WTC11 (cell line): Measurements from ENCODE around the gene AKAP6. TPM values are rescaled to one million over a fixed set of nuclear protein-coding genes. Genes with fewer than 3 reads are reported as not detected.

ENCODE experiments used
- ATAC-seq: fragments of 200-7000 bp; cut with Tn5 transposase; 2 replicates; pipeline ENCODE4 v1.10.0; 2021; ENCODE audit warnings: mild to moderate bottlenecking, moderate library complexity
- CTCF ChIA-PET: fragments of 300-600 bp; sonication (Branson Sonifier 250); formaldehyde crosslinking; loops from one replicate; lab custom pipeline; 2021; ENCODE audit warnings: antibody characterized with exemption; lab: Charles Lee
- POLR2A ChIA-PET: fragments of 350-600 bp; sonication (Branson Sonifier 250); formaldehyde crosslinking; loops from one replicate; lab custom pipeline; 2021; ENCODE audit warnings: antibody characterized with exemption; lab: Charles Lee
- DNase-seq: peaks from one replicate; pipeline ENCODE4 v3.0.0; 2021; ENCODE audit warnings: low spot score
- H3K27ac Mint-ChIP-seq: 2 replicates; pipeline ENCODE4 v1.8.0; 2021; ENCODE audit warnings: mixed read lengths
- H3K27me3 Mint-ChIP-seq: 2 replicates; pipeline ENCODE4 v1.8.0; 2021; ENCODE audit warnings: low read depth, mild to moderate bottlenecking, moderate library complexity, mixed read lengths
- H3K36me3 Mint-ChIP-seq: 2 replicates; pipeline ENCODE4 v1.8.0; 2021; ENCODE audit warnings: mixed read lengths
- H3K4me1 Mint-ChIP-seq: 2 replicates; pipeline ENCODE4 v1.8.0; 2022; ENCODE audit warnings: mixed read lengths
- H3K4me3 Mint-ChIP-seq: 2 replicates; pipeline ENCODE4 v1.8.0; 2021; ENCODE audit warnings: mild to moderate bottlenecking, moderate library complexity, mixed read lengths
- H3K9me3 Mint-ChIP-seq: 2 replicates; pipeline ENCODE4 v1.8.0; 2021; ENCODE audit warnings: mixed read lengths
- CBFB ChIP-seq: sonication (generic); formaldehyde crosslinking; IDR thresholded peaks from 2 replicates; pipeline ENCODE4 v1.8.1; 2022; ENCODE audit warnings: mild to moderate bottlenecking, low read depth, missing genetic modification reagents
- GABPB1 ChIP-seq: sonication (generic); formaldehyde crosslinking; IDR thresholded peaks from 2 replicates; pipeline ENCODE4 v1.8.1; 2023; ENCODE audit warnings: mild to moderate bottlenecking, missing genetic modification reagents
- GTF2I ChIP-seq: fragments of 250-450 bp; sonication (Bioruptor Pico); conservative IDR thresholded peaks from 2 replicates; pipeline ENCODE4 v1.4.0; 2021; ENCODE audit warnings: mild to moderate bottlenecking
- NR2C2 ChIP-seq: sonication (generic); formaldehyde crosslinking; IDR thresholded peaks from 2 replicates; pipeline ENCODE4 v1.8.0; 2022; ENCODE audit warnings: mild to moderate bottlenecking, missing genetic modification reagents
- OVOL2 ChIP-seq: fragments of 250-450 bp; sonication (Bioruptor Pico); IDR thresholded peaks from 2 replicates; pipeline ENCODE4 v1.9.0; 2021; ENCODE audit warnings: mild to moderate bottlenecking, borderline replicate concordance
- RORB ChIP-seq: fragments of 250-450 bp; sonication (Bioruptor Pico); IDR thresholded peaks from 2 replicates; pipeline ENCODE4 v1.9.0; 2021; ENCODE audit warnings: mild to moderate bottlenecking
- SMAD4 ChIP-seq: sonication (generic); formaldehyde crosslinking; IDR thresholded peaks from 2 replicates; pipeline ENCODE4 v1.8.0; 2022; ENCODE audit warnings: mild to moderate bottlenecking, missing genetic modification reagents
- TEAD1 ChIP-seq: sonication (generic); formaldehyde crosslinking; IDR thresholded peaks from 2 replicates; pipeline ENCODE4 v1.8.0; 2022; ENCODE audit warnings: mild to moderate bottlenecking, missing genetic modification reagents
- TEAD4 ChIP-seq: sonication (generic); formaldehyde crosslinking; IDR thresholded peaks from 2 replicates; pipeline ENCODE4 v1.8.0; 2022; ENCODE audit warnings: mild to moderate bottlenecking, missing genetic modification reagents
- ZNF138 ChIP-seq: sonication (generic); formaldehyde crosslinking; conservative IDR thresholded peaks from 2 replicates; pipeline ENCODE4 v1.8.1; 2022; ENCODE audit warnings: mild to moderate bottlenecking, moderate library complexity, missing genetic modification reagents
- ZNF263 ChIP-seq: sonication (generic); formaldehyde crosslinking; IDR thresholded peaks from 2 replicates; pipeline ENCODE4 v1.8.1; 2022; ENCODE audit warnings: low read depth, mild to moderate bottlenecking, moderate library complexity, missing genetic modification reagents
- ZNF317 ChIP-seq: sonication (generic); formaldehyde crosslinking; IDR thresholded peaks from 2 replicates; pipeline ENCODE4 v1.8.1; 2023; ENCODE audit warnings: low read depth, mild to moderate bottlenecking, moderate library complexity, missing genetic modification reagents, borderline replicate concordance
- total RNA-seq: library from RNA; stranded (reverse); gene quantifications from 3 replicates; pipeline ENCODE4 v1.2.3, GENCODE V29; 2021
- TF ChIP-seq, protein P1 (sequence below): sonication (generic); formaldehyde crosslinking; IDR thresholded peaks from 2 replicates; pipeline ENCODE4 v1.8.1; 2022; ENCODE audit warnings: mild to moderate bottlenecking, moderate library complexity, missing genetic modification reagents
- TF ChIP-seq, protein P2 (sequence below): sonication (generic); formaldehyde crosslinking; IDR thresholded peaks from 2 replicates; pipeline ENCODE4 v1.8.1; 2023; ENCODE audit warnings: mild to moderate bottlenecking, moderate library complexity, missing genetic modification reagents
- TF ChIP-seq, protein P3 (sequence below): sonication (generic); formaldehyde crosslinking; IDR thresholded peaks from 2 replicates; pipeline ENCODE4 v1.8.0; 2022; ENCODE audit warnings: missing genetic modification reagents
- TF ChIP-seq, protein P4 (sequence below): sonication (generic); formaldehyde crosslinking; IDR thresholded peaks from 2 replicates; pipeline ENCODE4 v1.8.1; 2022; ENCODE audit warnings: low read depth, mild to moderate bottlenecking, moderate library complexity, missing genetic modification reagents, borderline replicate concordance

Gene AKAP6
- total RNA-seq, 1 experiment from 2014 or later = 0.63 TPM

DNA sequence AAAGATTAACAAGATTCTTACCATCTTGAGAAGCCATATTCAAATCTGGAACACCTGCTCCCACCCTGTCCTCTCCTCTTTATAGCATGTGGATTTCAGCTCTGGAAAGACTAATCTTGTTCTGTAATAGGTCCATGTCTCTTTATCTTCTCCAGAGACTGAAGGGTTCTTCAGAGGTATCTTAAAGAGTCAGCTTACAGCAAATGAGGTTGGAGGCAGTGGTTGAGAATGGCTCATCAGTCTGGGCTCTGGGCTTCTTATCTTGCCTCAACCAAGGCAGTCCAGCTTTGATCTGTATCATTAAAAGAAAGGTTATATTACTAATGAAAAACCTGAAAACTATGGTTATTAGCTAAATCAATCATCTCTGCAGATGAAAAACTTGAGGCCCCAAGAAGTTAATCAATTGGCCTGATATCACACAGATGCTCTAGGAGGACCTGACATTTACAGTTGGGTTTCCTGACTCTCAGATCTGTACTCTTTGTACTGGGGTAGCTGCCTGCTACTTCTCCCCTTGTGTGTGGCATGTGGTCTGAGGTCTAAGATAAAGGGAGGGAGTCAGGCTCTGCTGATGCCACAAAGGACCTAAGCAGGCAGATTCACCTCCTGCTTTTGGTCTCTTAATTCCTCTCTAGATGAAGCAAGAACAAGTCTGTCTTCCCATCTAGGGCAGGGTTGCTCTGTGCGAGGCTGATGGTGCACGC, 1.7 kb upstream of the AKAP6 start:
- peaks cover 5% of the 10 kb centered on the region for H3K4me1 Mint-ChIP-seq
- H3K36me3 Mint-ChIP-seq = no peaks in the 10 kb centered on the region
- no peaks in the 10 kb centered on the region; the same call in 1 of the 2 replicates for H3K27me3 Mint-ChIP-seq
- no peak overlapping the region for H3K4me3 Mint-ChIP-seq
- peaks cover 3% of the 10 kb centered on the region for H3K9me3 Mint-ChIP-seq
- no peak overlapping the region for H3K27ac Mint-ChIP-seq
- DNase-seq (no peak), ATAC-seq (no peak)
- POLR2A ChIA-PET = no interaction called here
- TF ChIP-seq, protein P1, sequence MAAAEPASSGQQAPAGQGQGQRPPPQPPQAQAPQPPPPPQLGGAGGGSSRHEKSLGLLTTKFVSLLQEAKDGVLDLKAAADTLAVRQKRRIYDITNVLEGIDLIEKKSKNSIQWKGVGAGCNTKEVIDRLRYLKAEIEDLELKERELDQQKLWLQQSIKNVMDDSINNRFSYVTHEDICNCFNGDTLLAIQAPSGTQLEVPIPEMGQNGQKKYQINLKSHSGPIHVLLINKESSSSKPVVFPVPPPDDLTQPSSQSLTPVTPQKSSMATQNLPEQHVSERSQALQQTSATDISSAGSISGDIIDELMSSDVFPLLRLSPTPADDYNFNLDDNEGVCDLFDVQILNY (CRISPR knock-in tag) = no peak
- no peak for TF ChIP-seq TEAD1 (CRISPR knock-in tag)
- no peak for TF ChIP-seq ZNF317 (CRISPR knock-in tag)
- TF ChIP-seq GABPB1 = no peak
- TF ChIP-seq ZNF263 (CRISPR knock-in tag) = no peak
- no peak for TF ChIP-seq OVOL2 (CRISPR knock-in tag)
- TF ChIP-seq, protein P2, sequence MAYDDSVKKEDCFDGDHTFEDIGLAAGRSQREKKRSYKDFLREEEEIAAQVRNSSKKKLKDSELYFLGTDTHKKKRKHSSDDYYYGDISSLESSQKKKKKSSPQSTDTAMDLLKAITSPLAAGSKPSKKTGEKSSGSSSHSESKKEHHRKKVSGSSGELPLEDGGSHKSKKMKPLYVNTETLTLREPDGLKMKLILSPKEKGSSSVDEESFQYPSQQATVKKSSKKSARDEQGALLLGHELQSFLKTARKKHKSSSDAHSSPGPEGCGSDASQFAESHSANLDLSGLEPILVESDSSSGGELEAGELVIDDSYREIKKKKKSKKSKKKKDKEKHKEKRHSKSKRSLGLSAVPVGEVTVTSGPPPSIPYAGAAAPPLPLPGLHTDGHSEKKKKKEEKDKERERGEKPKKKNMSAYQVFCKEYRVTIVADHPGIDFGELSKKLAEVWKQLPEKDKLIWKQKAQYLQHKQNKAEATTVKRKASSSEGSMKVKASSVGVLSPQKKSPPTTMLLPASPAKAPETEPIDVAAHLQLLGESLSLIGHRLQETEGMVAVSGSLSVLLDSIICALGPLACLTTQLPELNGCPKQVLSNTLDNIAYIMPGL (CRISPR knock-in tag) = no peak
- TF ChIP-seq NR2C2 (CRISPR knock-in tag) = no peak
- TF ChIP-seq, protein P3, sequence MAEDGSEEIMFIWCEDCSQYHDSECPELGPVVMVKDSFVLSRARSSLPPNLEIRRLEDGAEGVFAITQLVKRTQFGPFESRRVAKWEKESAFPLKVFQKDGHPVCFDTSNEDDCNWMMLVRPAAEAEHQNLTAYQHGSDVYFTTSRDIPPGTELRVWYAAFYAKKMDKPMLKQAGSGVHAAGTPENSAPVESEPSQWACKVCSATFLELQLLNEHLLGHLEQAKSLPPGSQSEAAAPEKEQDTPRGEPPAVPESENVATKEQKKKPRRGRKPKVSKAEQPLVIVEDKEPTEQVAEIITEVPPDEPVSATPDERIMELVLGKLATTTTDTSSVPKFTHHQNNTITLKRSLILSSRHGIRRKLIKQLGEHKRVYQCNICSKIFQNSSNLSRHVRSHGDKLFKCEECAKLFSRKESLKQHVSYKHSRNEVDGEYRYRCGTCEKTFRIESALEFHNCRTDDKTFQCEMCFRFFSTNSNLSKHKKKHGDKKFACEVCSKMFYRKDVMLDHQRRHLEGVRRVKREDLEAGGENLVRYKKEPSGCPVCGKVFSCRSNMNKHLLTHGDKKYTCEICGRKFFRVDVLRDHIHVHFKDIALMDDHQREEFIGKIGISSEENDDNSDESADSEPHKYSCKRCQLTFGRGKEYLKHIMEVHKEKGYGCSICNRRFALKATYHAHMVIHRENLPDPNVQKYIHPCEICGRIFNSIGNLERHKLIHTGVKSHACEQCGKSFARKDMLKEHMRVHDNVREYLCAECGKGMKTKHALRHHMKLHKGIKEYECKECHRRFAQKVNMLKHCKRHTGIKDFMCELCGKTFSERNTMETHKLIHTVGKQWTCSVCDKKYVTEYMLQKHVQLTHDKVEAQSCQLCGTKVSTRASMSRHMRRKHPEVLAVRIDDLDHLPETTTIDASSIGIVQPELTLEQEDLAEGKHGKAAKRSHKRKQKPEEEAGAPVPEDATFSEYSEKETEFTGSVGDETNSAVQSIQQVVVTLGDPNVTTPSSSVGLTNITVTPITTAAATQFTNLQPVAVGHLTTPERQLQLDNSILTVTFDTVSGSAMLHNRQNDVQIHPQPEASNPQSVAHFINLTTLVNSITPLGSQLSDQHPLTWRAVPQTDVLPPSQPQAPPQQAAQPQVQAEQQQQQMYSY (CRISPR knock-in tag) = no peak
- TF ChIP-seq GTF2I (CRISPR knock-in tag) = no peak
- CTCF ChIA-PET = interaction anchor here (1.0 kb wide), 1 partner anchor 56 kb away, joined by 3 read pairs; no protein-coding TSS in a partner anchor

DNA sequence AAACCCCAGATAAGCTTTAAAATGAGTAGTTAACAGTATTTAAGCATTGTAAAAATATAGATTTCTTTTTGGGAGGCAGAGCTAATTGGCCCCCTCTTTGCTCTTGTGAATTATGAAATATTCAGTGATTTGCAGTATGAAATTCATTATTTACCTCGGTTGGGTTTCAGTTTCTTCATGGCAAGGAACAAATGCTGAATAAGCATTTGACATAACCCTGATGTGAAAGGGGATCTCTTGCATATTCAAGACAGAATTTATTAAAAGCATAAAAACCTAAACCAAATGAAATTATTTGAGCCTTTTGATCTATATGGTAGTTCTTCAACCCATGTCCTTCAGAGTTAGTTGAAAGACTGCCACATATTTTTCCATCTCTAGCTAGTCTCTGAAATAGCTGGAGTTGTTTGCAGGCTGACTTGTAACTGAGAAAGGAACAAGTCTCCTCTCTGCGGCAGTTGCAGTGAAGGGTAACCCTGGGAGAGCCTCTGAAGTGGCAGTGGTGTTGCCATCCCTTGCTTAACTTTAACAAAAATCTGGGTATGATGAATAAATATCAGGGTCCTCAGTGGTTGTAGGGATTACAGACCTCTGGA, 690 bp downstream of the AKAP6 start:
- peaks cover 3% of the 10 kb centered on the region for H3K9me3 Mint-ChIP-seq
- H3K36me3 Mint-ChIP-seq = no peaks in the 10 kb centered on the region
- ATAC-seq (no peak), DNase-seq (no peak)
- H3K4me3 Mint-ChIP-seq = no peak overlapping the region
- H3K27ac Mint-ChIP-seq = no peak overlapping the region
- ChIA-PET POLR2A (interaction anchor here (0.6 kb wide), 1 partner anchor 29 kb away, joined by 3 read pairs; no protein-coding TSS in a partner anchor), CTCF (no interaction called here)
- no peaks in the 10 kb centered on the region; the same call in 1 of the 2 replicates for H3K27me3 Mint-ChIP-seq
- peaks cover 5% of the 10 kb centered on the region for H3K4me1 Mint-ChIP-seq
- TF ChIP-seq TEAD4 = no peak
- TF ChIP-seq ZNF138 (CRISPR knock-in tag) = no peak
- no peak for TF ChIP-seq CBFB
- TF ChIP-seq, protein P4, sequence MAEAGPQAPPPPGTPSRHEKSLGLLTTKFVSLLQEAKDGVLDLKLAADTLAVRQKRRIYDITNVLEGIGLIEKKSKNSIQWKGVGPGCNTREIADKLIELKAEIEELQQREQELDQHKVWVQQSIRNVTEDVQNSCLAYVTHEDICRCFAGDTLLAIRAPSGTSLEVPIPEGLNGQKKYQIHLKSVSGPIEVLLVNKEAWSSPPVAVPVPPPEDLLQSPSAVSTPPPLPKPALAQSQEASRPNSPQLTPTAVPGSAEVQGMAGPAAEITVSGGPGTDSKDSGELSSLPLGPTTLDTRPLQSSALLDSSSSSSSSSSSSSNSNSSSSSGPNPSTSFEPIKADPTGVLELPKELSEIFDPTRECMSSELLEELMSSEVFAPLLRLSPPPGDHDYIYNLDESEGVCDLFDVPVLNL (CRISPR knock-in tag) = no peak
- no peak for TF ChIP-seq RORB (CRISPR knock-in tag)
- no peak for TF ChIP-seq SMAD4 (CRISPR knock-in tag)
